Activated T-cell treated with anti-CD3 and anti-CD28 coated beads for 24 hours (primary cell): ENCODE results near the gene NMNAT3.

Source experiments
- DNase-seq: peaks from one replicate; pipeline ENCODE4 v3.0.0-alpha.2; 2020; ENCODE audit warnings: low read depth

The NMNAT3 gene

GRCh38 chr3:139675327-139675726 lies 2.4 kb downstream of the NMNAT3 start:
- no peak for DNase-seq

GRCh38 chr3:139674571-139675260 lies 3.1 kb downstream of the NMNAT3 start:
- DNase-seq: no peak

GRCh38 chr3:139672884-139673283 lies 4.9 kb downstream of the NMNAT3 start:
- no peak for DNase-seq

- DNase-seq: no peak
Observed at GRCh38 chr3:139671863-139672646, 5.7 kb downstream of the NMNAT3 start.

GRCh38 chr3:139671107-139671506 lies 6.7 kb downstream of the NMNAT3 start:
- no peak for DNase-seq

- no peak for DNase-seq
Observed at GRCh38 chr3:139670196-139670595, 7.6 kb downstream of the NMNAT3 start.

- DNase-seq: no peak
Observed at GRCh38 chr3:139668332-139668731, 9.4 kb downstream of the NMNAT3 start.

GRCh38 chr3:139664958-139665357 lies 12.8 kb downstream of the NMNAT3 start:
- DNase-seq: no peak

- DNase-seq: no peak
Observed at GRCh38 chr3:139660269-139660668, 17.5 kb downstream of the NMNAT3 start.

GRCh38 chr3:139659511-139659910 lies 18.3 kb downstream of the NMNAT3 start:
- DNase-seq: no peak

GRCh38 chr3:139657936-139658335 lies 19.8 kb downstream of the NMNAT3 start:
- no peak for DNase-seq

GRCh38 chr3:139657434-139657833 lies 20.3 kb downstream of the NMNAT3 start:
- DNase-seq: no peak

GRCh38 chr3:139655909-139656595 lies 21.7 kb downstream of the NMNAT3 start:
- no peak for DNase-seq

GRCh38 chr3:139654637-139655365 lies 23.0 kb downstream of the NMNAT3 start:
- DNase-seq: no peak

GRCh38 chr3:139653582-139653981 lies 24.2 kb downstream of the NMNAT3 start:
- no peak for DNase-seq

GRCh38 chr3:139652561-139652960 lies 25.2 kb downstream of the NMNAT3 start:
- DNase-seq: no peak

GRCh38 chr3:139647866-139648435 lies 29.8 kb downstream of the NMNAT3 start:
- no peak for DNase-seq

- no peak for DNase-seq
Observed at GRCh38 chr3:139646512-139646911, 31.3 kb downstream of the NMNAT3 start.

GRCh38 chr3:139642996-139643395 lies 34.8 kb downstream of the NMNAT3 start:
- DNase-seq: no peak

- no peak for DNase-seq
Observed at GRCh38 chr3:139640456-139640855, 37.3 kb downstream of the NMNAT3 start.

- DNase-seq: no peak
Observed at GRCh38 chr3:139639662-139640061, 38.1 kb downstream of the NMNAT3 start.

- no peak for DNase-seq
Observed at GRCh38 chr3:139638518-139638917, 39.3 kb downstream of the NMNAT3 start.
